HepG2 (cell line): Measurements from ENCODE around the gene TMCC1. TPM values are rescaled to one million over a fixed set of nuclear protein-coding genes. Genes with fewer than 3 reads are reported as not detected.

Experiments used
- AGO2 ChIP-seq: fragments of 200-400 bp; formaldehyde crosslinking; optimal IDR thresholded peaks from 2 replicates; pipeline ENCODE3; 2017; ENCODE audit warnings: mild to moderate bottlenecking, low read depth, low read length, moderate library complexity
- CBFB ChIP-seq: sonication (generic); formaldehyde crosslinking; IDR thresholded peaks from 2 replicates; pipeline ENCODE4 v1.4.0; 2020; ENCODE audit warnings: missing genetic modification reagents
- CEBPG ChIP-seq: IDR thresholded peaks from 2 replicates; pipeline ENCODE4 v1.6.1; 2016
- GABPA ChIP-seq, 2 experiments: IDR thresholded peaks; 2 replicates each; pipeline ENCODE4 v1.6.1; 2011 to 2016; ENCODE audit warnings: low read depth in 2 of 2, low read length in 1 of 2, missing biosample characterization in 1 of 2, missing genetic modification characterization in 1 of 2
- KLF15 ChIP-seq: sonication (generic); formaldehyde crosslinking; IDR thresholded peaks from 2 replicates; pipeline ENCODE4 v1.8.1; 2023; ENCODE audit warnings: borderline replicate concordance, mild to moderate bottlenecking, inconsistent platforms, missing genetic modification reagents, mixed read lengths
- LCORL ChIP-seq, 2 experiments: fragments of 450-650 bp in 1 of 2; sonication (generic) in 1 of 2; formaldehyde crosslinking in 1 of 2; IDR thresholded peaks; 2 replicates each; pipeline versions ENCODE4 v1.5.0 to v1.6.1; 2017 to 2020; ENCODE audit warnings: antibody characterized with exemption in 1 of 2, missing genetic modification reagents in 1 of 2
- MLLT10 ChIP-seq: sonication (generic); formaldehyde crosslinking; IDR thresholded peaks from 2 replicates; pipeline ENCODE4 v1.4.0; 2020; ENCODE audit warnings: missing genetic modification reagents
- NCOR1 ChIP-seq: fragments of 200-600 bp; sonication (generic); IDR thresholded peaks from 2 replicates; pipeline ENCODE4 v1.7.0; 2017; ENCODE audit warnings: antibody characterized with exemption, low read length, borderline replicate concordance
- POLR2A ChIP-seq, 2 experiments: IDR thresholded peaks; 2 replicates each; pipeline ENCODE4 v1.6.1; 2011; ENCODE audit warnings: low read depth in 2 of 2, low read length in 2 of 2, mild to moderate bottlenecking in 1 of 2, moderate library complexity in 1 of 2; ENCODE audit not compliant: insufficient read depth in 1 of 2
- POLR2G ChIP-seq: fragments of 200-400 bp; formaldehyde crosslinking; IDR thresholded peaks from 2 replicates; pipeline ENCODE4 v1.6.1; 2018; ENCODE audit warnings: mild to moderate bottlenecking, low read depth, low read length, moderate library complexity
- SETDB1 ChIP-seq: sonication (generic); formaldehyde crosslinking; IDR thresholded peaks from 2 replicates; pipeline ENCODE4 v1.5.1; 2020; ENCODE audit warnings: missing genetic modification reagents, mild to moderate bottlenecking, borderline replicate concordance
- TEAD2 ChIP-seq: sonication (generic); formaldehyde crosslinking; IDR thresholded peaks from 2 replicates; pipeline ENCODE4 v1.9.0; 2021; ENCODE audit warnings: missing genetic modification reagents
- TEAD3 ChIP-seq: optimal IDR thresholded peaks from 2 replicates; pipeline ENCODE3; 2016; ENCODE audit warnings: borderline replicate concordance
- TGIF2 ChIP-seq: IDR thresholded peaks from 2 replicates; pipeline ENCODE4 v1.6.1; 2016; ENCODE audit warnings: control low read depth, missing compliant biosample characterization
- ZBTB38 ChIP-seq: sonication (generic); formaldehyde crosslinking; IDR thresholded peaks from 2 replicates; pipeline ENCODE4 v1.5.1; 2020; ENCODE audit warnings: mild to moderate bottlenecking, missing genetic modification reagents
- ZFP37 ChIP-seq: sonication (generic); formaldehyde crosslinking; IDR thresholded peaks from 2 replicates; pipeline ENCODE4 v1.4.0; 2020; ENCODE audit warnings: missing genetic modification reagents, borderline replicate concordance
- ZNF501 ChIP-seq: sonication (generic); formaldehyde crosslinking; IDR thresholded peaks from 2 replicates; pipeline ENCODE4 v1.5.1; 2020; ENCODE audit warnings: mild to moderate bottlenecking, moderate library complexity, missing genetic modification reagents
- ZNF510 ChIP-seq: sonication (generic); formaldehyde crosslinking; IDR thresholded peaks from 2 replicates; pipeline ENCODE4 v1.4.0; 2020; ENCODE audit warnings: low read depth, mild to moderate bottlenecking, missing genetic modification reagents
- ZNF879 ChIP-seq: sonication (generic); formaldehyde crosslinking; IDR thresholded peaks from 2 replicates; pipeline ENCODE4 v1.8.1; 2023; ENCODE audit warnings: missing genetic modification reagents
- polyA plus RNA-seq, 8 experiments: library from polyadenylated mRNA; depleted of rRNA in 3 of 8; stranded (reverse) in 7 of 8; unstranded in 1 of 8; fragments of >200 nt; fragmentation: Illumina TruSeq in 4 of 8; extraction: Trizol in 4 of 8; gene quantifications; 2 replicates each; pipeline versions ENCODE4 v1.2.1 to v1.2.3, GENCODE V29; 2011 to 2016; ENCODE audit warnings: low read depth in 4 of 8, missing spikeins in 1 of 8, mixed read lengths in 1 of 8; ENCODE audit not compliant: insufficient read depth in 1 of 8
- total RNA-seq, 5 experiments: library from RNA; depleted of rRNA; stranded (reverse); fragments of >200 nt; fragmentation: Illumina TruSeq; extraction: Trizol; gene quantifications; 2 replicates each; pipeline ENCODE4 v1.2.3, GENCODE V29; 2016; ENCODE audit warnings: low read depth in 1 of 5
- TF ChIP-seq, protein P1 (sequence below): sonication (generic); formaldehyde crosslinking; IDR thresholded peaks from 2 replicates; pipeline ENCODE4 v1.4.0; 2020; ENCODE audit warnings: missing genetic modification reagents
- TF ChIP-seq, protein P2 (sequence below): sonication (generic); formaldehyde crosslinking; IDR thresholded peaks from 2 replicates; pipeline ENCODE4 v1.4.0; 2020; ENCODE audit warnings: mild to moderate bottlenecking, missing genetic modification reagents
- TF ChIP-seq, protein P3 (sequence below): sonication (generic); formaldehyde crosslinking; IDR thresholded peaks from 2 replicates; pipeline ENCODE4 v1.5.0; 2020; ENCODE audit warnings: mild to moderate bottlenecking, missing genetic modification reagents
- TF ChIP-seq, protein P4 (sequence below): sonication (generic); formaldehyde crosslinking; IDR thresholded peaks from 2 replicates; pipeline ENCODE4 v1.4.0; 2020; ENCODE audit warnings: missing genetic modification reagents
- TF ChIP-seq, protein P5 (sequence below): sonication (generic); formaldehyde crosslinking; IDR thresholded peaks from 2 replicates; pipeline ENCODE4 v1.4.0; 2020; ENCODE audit warnings: mild to moderate bottlenecking, missing genetic modification reagents

TMCC1 gene
- total and polyA plus RNA-seq, 2 of the 13 experiments (the other 11 are each of a cell fraction or from before 2014, with no cell fraction given) = 12.1 to 264 TPM

DNA sequence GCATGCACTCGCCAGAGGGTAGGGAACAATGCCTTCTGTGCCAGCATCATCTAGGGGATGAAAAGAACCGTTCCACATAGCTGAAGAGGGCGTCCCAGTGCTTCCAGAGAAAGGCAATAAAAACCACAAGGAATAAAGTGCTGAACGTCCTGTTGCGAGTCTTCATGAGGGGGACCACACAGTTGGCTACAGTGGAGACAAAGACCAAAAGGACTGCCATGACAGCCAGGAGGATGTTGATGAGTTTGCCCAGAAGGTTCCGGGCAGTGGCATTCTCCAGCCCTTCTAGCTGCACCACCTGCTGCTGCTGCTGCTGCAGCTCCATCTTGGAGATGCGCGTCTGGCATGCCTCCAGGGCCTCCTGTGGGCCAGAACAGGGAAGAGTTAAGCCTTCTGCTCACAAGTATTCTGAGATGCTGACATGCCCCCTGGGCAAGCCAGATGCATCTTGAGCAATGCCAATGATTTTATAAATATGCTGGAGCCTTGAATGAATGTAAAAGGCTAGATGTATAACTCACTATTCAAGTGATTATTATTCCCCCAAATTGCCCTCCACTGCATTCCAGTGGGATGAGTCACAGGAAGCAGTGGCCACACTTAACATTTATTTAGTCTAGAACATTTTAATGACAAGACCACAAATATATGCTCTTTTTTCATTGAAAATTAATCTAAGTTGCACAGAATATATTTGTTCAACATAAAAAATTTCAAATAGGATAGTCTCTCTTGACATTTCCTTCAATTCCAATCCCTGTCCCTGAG lies 241.9 kb downstream of the TMCC1 start (continued):
- TF ChIP-seq, protein P1, sequence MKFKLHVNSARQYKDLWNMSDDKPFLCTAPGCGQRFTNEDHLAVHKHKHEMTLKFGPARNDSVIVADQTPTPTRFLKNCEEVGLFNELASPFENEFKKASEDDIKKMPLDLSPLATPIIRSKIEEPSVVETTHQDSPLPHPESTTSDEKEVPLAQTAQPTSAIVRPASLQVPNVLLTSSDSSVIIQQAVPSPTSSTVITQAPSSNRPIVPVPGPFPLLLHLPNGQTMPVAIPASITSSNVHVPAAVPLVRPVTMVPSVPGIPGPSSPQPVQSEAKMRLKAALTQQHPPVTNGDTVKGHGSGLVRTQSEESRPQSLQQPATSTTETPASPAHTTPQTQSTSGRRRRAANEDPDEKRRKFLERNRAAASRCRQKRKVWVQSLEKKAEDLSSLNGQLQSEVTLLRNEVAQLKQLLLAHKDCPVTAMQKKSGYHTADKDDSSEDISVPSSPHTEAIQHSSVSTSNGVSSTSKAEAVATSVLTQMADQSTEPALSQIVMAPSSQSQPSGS (CRISPR knock-in tag) = no peak
- TF ChIP-seq, protein P2, sequence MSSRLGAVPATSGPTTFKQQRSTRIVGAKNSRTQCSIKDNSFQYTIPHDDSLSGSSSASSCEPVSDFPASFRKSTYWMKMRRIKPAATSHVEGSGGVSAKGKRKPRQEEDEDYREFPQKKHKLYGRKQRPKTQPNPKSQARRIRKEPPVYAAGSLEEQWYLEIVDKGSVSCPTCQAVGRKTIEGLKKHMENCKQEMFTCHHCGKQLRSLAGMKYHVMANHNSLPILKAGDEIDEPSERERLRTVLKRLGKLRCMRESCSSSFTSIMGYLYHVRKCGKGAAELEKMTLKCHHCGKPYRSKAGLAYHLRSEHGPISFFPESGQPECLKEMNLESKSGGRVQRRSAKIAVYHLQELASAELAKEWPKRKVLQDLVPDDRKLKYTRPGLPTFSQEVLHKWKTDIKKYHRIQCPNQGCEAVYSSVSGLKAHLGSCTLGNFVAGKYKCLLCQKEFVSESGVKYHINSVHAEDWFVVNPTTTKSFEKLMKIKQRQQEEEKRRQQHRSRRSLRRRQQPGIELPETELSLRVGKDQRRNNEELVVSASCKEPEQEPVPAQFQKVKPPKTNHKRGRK (CRISPR knock-in tag) = no peak
- peak in 1 of 2 experiments; percentile 55; a peak in 2 of 4 replicates for TF ChIP-seq POLR2A (IDR thresholded peaks at IDR 0.05; ENCODE audit: insufficient read depth in 1 of 2, low read depth in 2 of 2, low read length in 2 of 2)
- TF ChIP-seq, protein P3, sequence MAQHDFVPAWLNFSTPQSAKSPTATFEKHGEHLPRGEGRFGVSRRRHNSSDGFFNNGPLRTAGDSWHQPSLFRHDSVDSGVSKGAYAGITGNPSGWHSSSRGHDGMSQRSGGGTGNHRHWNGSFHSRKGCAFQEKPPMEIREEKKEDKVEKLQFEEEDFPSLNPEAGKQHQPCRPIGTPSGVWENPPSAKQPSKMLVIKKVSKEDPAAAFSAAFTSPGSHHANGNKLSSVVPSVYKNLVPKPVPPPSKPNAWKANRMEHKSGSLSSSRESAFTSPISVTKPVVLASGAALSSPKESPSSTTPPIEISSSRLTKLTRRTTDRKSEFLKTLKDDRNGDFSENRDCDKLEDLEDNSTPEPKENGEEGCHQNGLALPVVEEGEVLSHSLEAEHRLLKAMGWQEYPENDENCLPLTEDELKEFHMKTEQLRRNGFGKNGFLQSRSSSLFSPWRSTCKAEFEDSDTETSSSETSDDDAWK = no peak
- TF ChIP-seq TEAD2 (CRISPR knock-in tag) = no peak
- no peak for TF ChIP-seq SETDB1 (CRISPR knock-in tag)
- no peak for TF ChIP-seq CEBPG (CRISPR knock-in tag)
- no peak for TF ChIP-seq LCORL (IDR thresholded peaks at IDR 0.05)
- TF ChIP-seq LCORL (CRISPR knock-in tag; IDR thresholded peaks at IDR 0.05) = 0 out of 2 replicates have a peak, but pooled peaks have one; percentile 16
- no peak for TF ChIP-seq GABPA (IDR thresholded peaks at IDR 0.05; ENCODE audit: low read depth, low read length)
- 0 out of 2 replicates have a peak, but pooled peaks have one; percentile 15 for TF ChIP-seq GABPA (CRISPR knock-in tag; IDR thresholded peaks at IDR 0.05; ENCODE audit: low read depth)
- TF ChIP-seq ZNF879 (CRISPR knock-in tag) = no peak
- TF ChIP-seq, protein P4, sequence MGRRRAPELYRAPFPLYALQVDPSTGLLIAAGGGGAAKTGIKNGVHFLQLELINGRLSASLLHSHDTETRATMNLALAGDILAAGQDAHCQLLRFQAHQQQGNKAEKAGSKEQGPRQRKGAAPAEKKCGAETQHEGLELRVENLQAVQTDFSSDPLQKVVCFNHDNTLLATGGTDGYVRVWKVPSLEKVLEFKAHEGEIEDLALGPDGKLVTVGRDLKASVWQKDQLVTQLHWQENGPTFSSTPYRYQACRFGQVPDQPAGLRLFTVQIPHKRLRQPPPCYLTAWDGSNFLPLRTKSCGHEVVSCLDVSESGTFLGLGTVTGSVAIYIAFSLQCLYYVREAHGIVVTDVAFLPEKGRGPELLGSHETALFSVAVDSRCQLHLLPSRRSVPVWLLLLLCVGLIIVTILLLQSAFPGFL (CRISPR knock-in tag) = no peak
- TF ChIP-seq MLLT10 = no peak
- TF ChIP-seq, protein P5, sequence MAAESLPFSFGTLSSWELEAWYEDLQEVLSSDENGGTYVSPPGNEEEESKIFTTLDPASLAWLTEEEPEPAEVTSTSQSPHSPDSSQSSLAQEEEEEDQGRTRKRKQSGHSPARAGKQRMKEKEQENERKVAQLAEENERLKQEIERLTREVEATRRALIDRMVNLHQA (CRISPR knock-in tag) = no peak
- no peak for TF ChIP-seq KLF15 (CRISPR knock-in tag)
- peak; percentile 63; the same call in 1 of the 2 replicates for TF ChIP-seq ZBTB38 (CRISPR knock-in tag)
- TF ChIP-seq ZFP37 (CRISPR knock-in tag) = no peak
- TF ChIP-seq AGO2 = peak; percentile 36
- peak; percentile 24; the same call in 1 of the 2 replicates for TF ChIP-seq POLR2G
- TF ChIP-seq CBFB (CRISPR knock-in tag) = no peak
- TF ChIP-seq NCOR1 = no peak
- 0 out of 2 replicates have a peak, but pooled peaks have one; percentile 54 for TF ChIP-seq ZNF501 (CRISPR knock-in tag)
- TF ChIP-seq ZNF510 (CRISPR knock-in tag) = no peak
- peak; percentile 34 for TF ChIP-seq TEAD3 (CRISPR knock-in tag)
- TF ChIP-seq TGIF2 (CRISPR knock-in tag) = no peak
